ENCODE results near the gene TGFBR3.

DNA sequence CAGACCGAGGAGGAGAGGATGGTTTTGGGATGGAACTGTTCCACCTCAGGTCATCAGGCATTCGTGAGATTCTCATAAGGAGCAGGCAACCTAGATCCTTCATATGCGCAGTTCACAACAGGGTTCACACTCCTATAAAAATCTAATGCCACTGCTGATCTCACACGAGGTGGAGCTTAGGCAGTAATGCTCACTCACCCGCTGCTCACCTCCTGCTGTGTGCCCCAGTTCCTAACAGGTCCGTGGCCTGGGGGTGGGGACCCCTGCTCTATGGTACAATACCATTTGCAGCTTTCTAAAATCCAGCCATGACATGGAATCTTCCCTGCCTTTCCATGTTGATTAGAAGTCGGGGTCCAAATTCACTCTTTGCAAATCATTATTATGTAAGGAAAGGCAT is 72.1 kb downstream of the TGFBR3 start:
- TF ChIP-seq POLR2AphosphoS5 (IDR thresholded peaks at IDR 0.05), result no peak
- TF ChIP-seq POLR2A (IDR thresholded peaks at IDR 0.05), result no peak

Data from stomach (tissue), 4 donors.